H9 (cell line): Measurements from ENCODE around the gene CXXC5. TPM values are rescaled to one million over a fixed set of nuclear protein-coding genes. Genes with fewer than 3 reads are reported as not detected.

Experiments
- DNase-seq: peaks from one replicate; pipeline ENCODE4 v3.0.0-alpha.2; 2017
- H2AFZ ChIP-seq: one replicate; pipeline ENCODE4 v1.6.1; 2013; ENCODE audit warnings: mild to moderate bottlenecking, low read length, control low read depth, moderate library complexity
- H2AK5ac ChIP-seq: 2 replicates; pipeline ENCODE4 v1.6.1; 2013; ENCODE audit warnings: low read length, control low read depth, mixed read lengths; ENCODE audit not compliant: insufficient read length
- H2BK120ac ChIP-seq: one replicate; pipeline ENCODE4 v1.6.1; 2013; ENCODE audit warnings: low read depth, mild to moderate bottlenecking, low read length, control low read depth, inconsistent platforms; ENCODE audit not compliant: poor library complexity, severe bottlenecking
- H2BK12ac ChIP-seq: 2 replicates; pipeline ENCODE4 v1.6.1; 2013; ENCODE audit warnings: low read length, control low read depth, mixed read lengths, low read depth; ENCODE audit not compliant: insufficient read length
- H2BK15ac ChIP-seq: 2 replicates; pipeline ENCODE4 v1.6.1; 2013; ENCODE audit warnings: low read depth, low read length, control low read depth
- H2BK20ac ChIP-seq: one replicate; pipeline ENCODE4 v1.6.1; 2013; ENCODE audit warnings: low read depth, mild to moderate bottlenecking, low read length, control low read depth, inconsistent platforms; ENCODE audit not compliant: poor library complexity, severe bottlenecking
- H2BK5ac ChIP-seq: 2 replicates; pipeline ENCODE4 v1.6.1; 2013; ENCODE audit warnings: low read length, control low read depth, mixed read lengths; ENCODE audit not compliant: insufficient read length
- H3K14ac ChIP-seq: 2 replicates; pipeline ENCODE4 v1.6.1; 2013; ENCODE audit warnings: low read length, control low read depth; ENCODE audit not compliant: insufficient read depth
- H3K18ac ChIP-seq: 2 replicates; pipeline ENCODE4 v1.6.1; 2013; ENCODE audit warnings: low read depth, mild to moderate bottlenecking, mixed read lengths, low read length, control low read depth; ENCODE audit not compliant: insufficient read length
- H3K23ac ChIP-seq: 2 replicates; pipeline ENCODE4 v1.6.1; 2013; ENCODE audit warnings: low read length, control low read depth, mixed read lengths, low read depth; ENCODE audit not compliant: insufficient read length
- H3K23me2 ChIP-seq: 2 replicates; pipeline ENCODE4 v1.6.1; 2013; ENCODE audit warnings: low read depth, mild to moderate bottlenecking, mixed read lengths, low read length, control low read depth; ENCODE audit not compliant: insufficient read length, poor library complexity, severe bottlenecking
- H3K27ac ChIP-seq: 2 replicates; pipeline ENCODE4 v1.5.1; 2013; ENCODE audit warnings: low read length, control low read depth, mixed read lengths, low read depth; ENCODE audit not compliant: insufficient read length
- H3K27me3 ChIP-seq: 2 replicates; pipeline ENCODE4 v1.6.1; 2013; ENCODE audit warnings: low read length, control low read depth, inconsistent platforms; ENCODE audit not compliant: insufficient read depth
- H3K4ac ChIP-seq: 2 replicates; pipeline ENCODE4 v1.6.1; 2013; ENCODE audit warnings: low read depth, mild to moderate bottlenecking, control low read depth, inconsistent platforms, low read length, moderate library complexity
- H3K4me1 ChIP-seq: 2 replicates; pipeline ENCODE4 v1.6.1; 2013; ENCODE audit warnings: low read length, control low read depth, inconsistent platforms; ENCODE audit not compliant: insufficient read depth
- H3K4me2 ChIP-seq: 2 replicates; pipeline ENCODE4 v1.6.1; 2013; ENCODE audit warnings: low read length, control low read depth, mixed read lengths; ENCODE audit not compliant: insufficient read length, insufficient read depth
- H3K56ac ChIP-seq: 2 replicates; pipeline ENCODE4 v1.6.1; 2013; ENCODE audit warnings: low read depth, mild to moderate bottlenecking, mixed read lengths, low read length, control low read depth; ENCODE audit not compliant: insufficient read length
- H3K79me1 ChIP-seq: 2 replicates; pipeline ENCODE4 v1.6.1; 2013; ENCODE audit warnings: low read depth, mild to moderate bottlenecking, moderate library complexity, low read length, control low read depth, inconsistent platforms; ENCODE audit not compliant: insufficient read depth, poor library complexity, severe bottlenecking
- H3K79me2 ChIP-seq: 2 replicates; pipeline ENCODE4 v1.6.1; 2013; ENCODE audit warnings: low read length, control low read depth, inconsistent platforms; ENCODE audit not compliant: insufficient read depth
- H3K9ac ChIP-seq: 2 replicates; pipeline ENCODE4 v1.6.1; 2013; ENCODE audit warnings: low read length, control low read depth, mixed read lengths; ENCODE audit not compliant: insufficient read length; ENCODE audit errors: extremely low read depth
- H3K9me3 ChIP-seq: one replicate; pipeline ENCODE4 v1.6.1; 2013; ENCODE audit warnings: low read depth, low read length, inconsistent platforms; ENCODE audit not compliant: control insufficient read depth
- H3T11ph ChIP-seq: one replicate; pipeline ENCODE4 v1.6.1; 2013; ENCODE audit warnings: mild to moderate bottlenecking, low read length, control low read depth, inconsistent platforms
- H4K20me1 ChIP-seq: one replicate; pipeline ENCODE4 v1.6.1; 2013; ENCODE audit not compliant: control insufficient read depth, insufficient read length, insufficient read depth
- H4K5ac ChIP-seq: 2 replicates; pipeline ENCODE4 v1.6.1; 2013; ENCODE audit warnings: low read depth, mild to moderate bottlenecking, mixed read lengths, low read length, control low read depth; ENCODE audit not compliant: insufficient read length
- H4K8ac ChIP-seq: replicated peaks from 2 replicates; pipeline ENCODE4 v1.6.1; 2013; ENCODE audit warnings: low read length, control low read depth, mixed read lengths, low read depth; ENCODE audit not compliant: insufficient read length
- H4K91ac ChIP-seq: 2 replicates; pipeline ENCODE4 v1.6.1; 2013; ENCODE audit warnings: low read depth, mild to moderate bottlenecking, moderate library complexity, mixed read lengths, low read length, control low read depth; ENCODE audit not compliant: insufficient read length
- H3K27ac Mint-ChIP-seq, 3 experiments: 2 replicates in 2 of 3; 3 replicates in 1 of 3; pipeline ENCODE4 v1.8.0; 2020 to 2021; ENCODE audit warnings: mixed read lengths in 3 of 3, mild to moderate bottlenecking in 1 of 3, moderate library complexity in 1 of 3
- H3K27me3 Mint-ChIP-seq: 2 replicates; pipeline ENCODE4 v1.8.0; 2021; ENCODE audit warnings: low read depth, mild to moderate bottlenecking, moderate library complexity, mixed read lengths
- H3K36me3 Mint-ChIP-seq, 3 experiments: 2 replicates in 2 of 3; 3 replicates in 1 of 3; pipeline ENCODE4 v1.8.0; 2020 to 2021; ENCODE audit warnings: low read depth in 3 of 3, mixed read lengths in 3 of 3; ENCODE audit not compliant: insufficient read depth in 1 of 3
- H3K4me1 Mint-ChIP-seq, 2 experiments: 2 replicates each; pipeline ENCODE4 v1.8.0; 2020; ENCODE audit warnings: mixed read lengths in 2 of 2
- H3K4me3 Mint-ChIP-seq, 2 experiments: 2 replicates in 1 of 2; 3 replicates in 1 of 2; pipeline ENCODE4 v1.8.0; 2020 to 2021; ENCODE audit warnings: mild to moderate bottlenecking in 2 of 2, mixed read lengths in 2 of 2, moderate library complexity in 1 of 2
- H3K9me3 Mint-ChIP-seq, 2 experiments: 2 replicates in 1 of 2; 3 replicates in 1 of 2; pipeline ENCODE4 v1.8.0; 2020; ENCODE audit warnings: mild to moderate bottlenecking in 2 of 2, mixed read lengths in 2 of 2, moderate library complexity in 1 of 2
- WGBS: extraction: QIAGEN DNeasy Blood & Tissue Kit; methylation state at CpG from one replicate; pipeline ENCODE4 v1.1.7; 2013; ENCODE audit warnings: missing lambda C conversion rate, low lambda C conversion rate, mixed read lengths; ENCODE audit not compliant: insufficient read length; ENCODE audit errors: extremely low coverage; 5-methylcytosine and 5-hydroxymethylcytosine counted together
- total RNA-seq: library from RNA; stranded (reverse); gene quantifications from 2 replicates; pipeline ENCODE4 v1.2.1, GENCODE V29; 2021
- TF ChIP-seq, protein P1 (sequence below): fragments of 200-600 bp; sonication (generic); conservative IDR thresholded peaks from 3 replicates; pipeline ENCODE4 v1.8.0; 2021; ENCODE audit warnings: antibody characterized with exemption, mild to moderate bottlenecking

Gene CXXC5
- total RNA-seq, 1 experiment from 2014 or later: 105 TPM

DNA sequence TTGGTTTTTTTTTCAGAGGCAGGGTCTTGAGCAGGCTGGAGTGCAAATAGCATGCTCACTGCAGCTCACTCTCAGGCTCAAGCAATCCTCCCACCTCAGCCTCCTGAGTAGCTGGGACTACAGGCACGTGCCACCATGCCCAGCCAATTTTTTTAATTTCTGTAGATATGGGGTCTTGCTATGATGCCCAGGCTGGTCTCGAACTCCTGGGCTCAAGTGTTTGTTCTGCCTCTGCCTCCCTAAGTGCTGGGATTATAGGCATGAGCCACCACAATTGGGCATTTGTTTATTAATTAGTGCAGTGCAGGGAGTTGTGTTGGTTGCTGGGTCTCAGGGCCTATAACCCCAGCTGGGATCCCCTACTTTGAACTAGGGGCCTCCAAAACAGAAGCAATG is 47.0 kb downstream of the CXXC5 start:
- no CpG with 5 or more reads among the region's 2 CpGs for whole genome bisulfite sequencing

More for the DNA sequence above, 47.0 kb downstream of the CXXC5 start:
- peaks cover 0 to 2% (median 0%) of the 10 kb centered on the region in 3 experiments; a peak in 2 of 7 replicates for H3K36me3 Mint-ChIP-seq
- Histone ChIP-seq H3K14ac (no peak overlapping the region), H4K20me1 (no peaks in the 10 kb centered on the region), H2BK12ac (no peak overlapping the region), H4K8ac (no peak overlapping the region), H2BK20ac (no peak overlapping the region), H3K79me2 (no peaks in the 10 kb centered on the region), H2BK120ac (no peak overlapping the region), H3K4ac (no peak overlapping the region), H3K9ac (no peak overlapping the region), H3K27me3 (no peaks in the 10 kb centered on the region; the same call in 1 of the 2 replicates), H3K23me2 (peaks cover 7% of the 10 kb centered on the region), H3K18ac (no peak overlapping the region), H3K27ac (no peak overlapping the region), H4K91ac (no peak overlapping the region), H3K23ac (no peak overlapping the region), H3K4me1 (peaks cover 9% of the 10 kb centered on the region), H3K9me3 (no peaks in the 10 kb centered on the region), H2BK15ac (no peak overlapping the region), H3K4me2 (no peak overlapping the region), H2BK5ac (no peak overlapping the region), H3T11ph (no peak overlapping the region), H2AK5ac (no peak overlapping the region), H3K79me1 (no peaks in the 10 kb centered on the region), H4K5ac (no peak overlapping the region), H2AFZ (no peak overlapping the region), H3K56ac (no peak overlapping the region)
- H3K9me3 Mint-ChIP-seq: no peaks in the 10 kb centered on the region
- H3K27ac Mint-ChIP-seq: no peak overlapping the region
- peaks cover 42% of the 10 kb centered on the region for H3K27me3 Mint-ChIP-seq
- peaks cover 44 to 56% of the 10 kb centered on the region in 2 experiments for H3K4me1 Mint-ChIP-seq
- DNase-seq: no peak
- TF ChIP-seq, protein P1, sequence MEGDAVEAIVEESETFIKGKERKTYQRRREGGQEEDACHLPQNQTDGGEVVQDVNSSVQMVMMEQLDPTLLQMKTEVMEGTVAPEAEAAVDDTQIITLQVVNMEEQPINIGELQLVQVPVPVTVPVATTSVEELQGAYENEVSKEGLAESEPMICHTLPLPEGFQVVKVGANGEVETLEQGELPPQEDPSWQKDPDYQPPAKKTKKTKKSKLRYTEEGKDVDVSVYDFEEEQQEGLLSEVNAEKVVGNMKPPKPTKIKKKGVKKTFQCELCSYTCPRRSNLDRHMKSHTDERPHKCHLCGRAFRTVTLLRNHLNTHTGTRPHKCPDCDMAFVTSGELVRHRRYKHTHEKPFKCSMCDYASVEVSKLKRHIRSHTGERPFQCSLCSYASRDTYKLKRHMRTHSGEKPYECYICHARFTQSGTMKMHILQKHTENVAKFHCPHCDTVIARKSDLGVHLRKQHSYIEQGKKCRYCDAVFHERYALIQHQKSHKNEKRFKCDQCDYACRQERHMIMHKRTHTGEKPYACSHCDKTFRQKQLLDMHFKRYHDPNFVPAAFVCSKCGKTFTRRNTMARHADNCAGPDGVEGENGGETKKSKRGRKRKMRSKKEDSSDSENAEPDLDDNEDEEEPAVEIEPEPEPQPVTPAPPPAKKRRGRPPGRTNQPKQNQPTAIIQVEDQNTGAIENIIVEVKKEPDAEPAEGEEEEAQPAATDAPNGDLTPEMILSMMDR: no peak
- H3K4me3 Mint-ChIP-seq: no peak overlapping the region
